Neural progenitor cell (in vitro differentiated cells): ENCODE measurements around the gene MYL10.

Source experiments
- EZH2 ChIP-seq: fragments of 200-600 bp; sonication (generic); IDR thresholded peaks from 2 replicates; pipeline ENCODE4 v1.6.1; 2017; ENCODE audit warnings: antibody characterized with exemption, mild to moderate bottlenecking, moderate library complexity
- TF ChIP-seq, protein P1 (sequence below): fragments of 200-600 bp; sonication (generic); IDR thresholded peaks from 2 replicates; pipeline ENCODE4 v1.5.1; 2017; ENCODE audit warnings: antibody characterized with exemption, mild to moderate bottlenecking

- TF ChIP-seq, protein P1, sequence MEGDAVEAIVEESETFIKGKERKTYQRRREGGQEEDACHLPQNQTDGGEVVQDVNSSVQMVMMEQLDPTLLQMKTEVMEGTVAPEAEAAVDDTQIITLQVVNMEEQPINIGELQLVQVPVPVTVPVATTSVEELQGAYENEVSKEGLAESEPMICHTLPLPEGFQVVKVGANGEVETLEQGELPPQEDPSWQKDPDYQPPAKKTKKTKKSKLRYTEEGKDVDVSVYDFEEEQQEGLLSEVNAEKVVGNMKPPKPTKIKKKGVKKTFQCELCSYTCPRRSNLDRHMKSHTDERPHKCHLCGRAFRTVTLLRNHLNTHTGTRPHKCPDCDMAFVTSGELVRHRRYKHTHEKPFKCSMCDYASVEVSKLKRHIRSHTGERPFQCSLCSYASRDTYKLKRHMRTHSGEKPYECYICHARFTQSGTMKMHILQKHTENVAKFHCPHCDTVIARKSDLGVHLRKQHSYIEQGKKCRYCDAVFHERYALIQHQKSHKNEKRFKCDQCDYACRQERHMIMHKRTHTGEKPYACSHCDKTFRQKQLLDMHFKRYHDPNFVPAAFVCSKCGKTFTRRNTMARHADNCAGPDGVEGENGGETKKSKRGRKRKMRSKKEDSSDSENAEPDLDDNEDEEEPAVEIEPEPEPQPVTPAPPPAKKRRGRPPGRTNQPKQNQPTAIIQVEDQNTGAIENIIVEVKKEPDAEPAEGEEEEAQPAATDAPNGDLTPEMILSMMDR: no peak
- TF ChIP-seq EZH2: no peak
Measured at GRCh38 chr7:101598422-101598985, 30.6 kb downstream of the MYL10 start.
